ENCODE measurements around the gene ADCY5. TPM values are rescaled to one million over a fixed set of nuclear protein-coding genes. Genes with fewer than 3 reads are reported as not detected.

ADCY5 gene
- polyA plus RNA-seq, 1 donor = 10.6 TPM

- peak; percentile 77 for DNase-seq
These were observed 39.3 kb downstream of the ADCY5 start for GRCh38 chr3:123409443-123410148.

- DNase-seq = no peak
These were observed 42.3 kb downstream of the ADCY5 start for GRCh38 chr3:123406598-123406997.

GRCh38 chr3:123405936-123406510 is 42.9 kb downstream of the ADCY5 start:
- DNase-seq = no peak

- DNase-seq = no peak
These were observed 43.9 kb downstream of the ADCY5 start for GRCh38 chr3:123405021-123405420.

DNA sequence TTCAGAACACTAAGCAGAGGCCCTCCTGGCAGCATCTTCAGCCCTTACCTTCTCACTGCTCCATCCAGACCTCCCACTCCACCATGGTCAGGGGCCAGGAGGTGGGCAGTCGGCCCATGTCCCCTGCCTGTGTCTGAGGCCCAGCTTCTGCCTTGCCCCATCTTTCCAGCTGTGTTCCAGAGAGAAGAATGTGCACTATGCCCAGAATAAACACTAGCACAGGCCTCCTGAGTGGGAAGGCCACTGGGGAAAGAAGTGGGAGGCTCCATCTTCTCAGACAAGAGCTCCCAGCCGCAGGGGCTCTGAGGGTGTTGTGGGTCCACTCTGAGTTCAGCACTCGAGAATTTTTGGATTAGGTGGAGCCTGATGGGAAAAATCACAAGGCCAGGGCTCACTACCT is 44.5 kb downstream of the ADCY5 start:
- no peak for DNase-seq

DNA sequence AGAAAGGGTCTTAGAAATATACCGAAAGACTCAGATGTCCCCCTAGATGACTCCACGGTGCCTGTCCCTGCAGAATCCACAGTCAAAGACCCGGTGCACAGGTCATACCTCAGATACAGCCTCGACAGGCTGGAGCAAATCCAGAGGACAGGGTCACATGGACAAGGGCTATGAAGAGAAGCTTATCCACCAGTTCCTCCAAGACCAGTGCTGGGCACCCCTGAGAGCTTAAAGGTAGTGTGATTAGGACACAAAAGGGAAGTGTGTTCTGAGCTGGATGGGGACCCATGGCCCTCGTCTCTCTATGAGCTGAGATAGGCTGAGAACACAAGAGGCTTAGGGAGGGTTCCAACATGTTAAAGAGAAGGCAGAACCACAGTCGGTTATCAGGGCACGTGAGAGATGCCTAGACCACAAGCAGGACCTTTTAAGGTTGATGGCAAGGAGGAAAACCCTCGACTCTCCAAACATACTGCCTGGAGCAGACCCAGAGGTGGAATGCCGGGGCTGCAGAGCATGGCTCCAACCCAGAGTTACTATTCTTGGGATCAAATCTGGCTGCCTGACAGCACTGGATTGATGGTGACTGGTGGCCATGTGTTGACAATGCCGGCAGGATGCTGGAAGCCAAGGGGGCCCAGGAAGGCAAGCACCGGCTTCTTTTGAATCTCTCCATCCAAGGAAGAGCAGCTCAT is 46.9 kb downstream of the ADCY5 start:
- DNase-seq = no peak

DNA sequence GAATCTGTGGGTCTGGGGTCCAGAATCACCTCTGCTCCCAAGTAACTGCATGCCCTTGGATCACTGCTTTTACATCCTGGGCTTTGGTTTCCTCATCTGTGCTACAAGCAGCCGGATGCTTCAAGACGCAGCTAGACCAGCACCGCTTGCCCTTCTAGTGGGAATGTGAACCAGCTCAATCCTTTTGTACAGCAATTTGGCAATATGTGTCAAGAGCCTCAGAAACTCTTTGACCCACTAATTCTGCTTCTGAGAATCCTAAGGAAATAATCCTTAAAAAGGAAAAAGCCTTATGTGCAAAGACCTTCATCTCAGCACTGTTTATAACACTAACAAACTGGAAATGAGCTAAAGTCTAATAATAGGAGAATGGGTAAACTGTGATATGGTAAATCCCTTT is 48.7 kb downstream of the ADCY5 start:
- no peak for DNase-seq

DNA sequence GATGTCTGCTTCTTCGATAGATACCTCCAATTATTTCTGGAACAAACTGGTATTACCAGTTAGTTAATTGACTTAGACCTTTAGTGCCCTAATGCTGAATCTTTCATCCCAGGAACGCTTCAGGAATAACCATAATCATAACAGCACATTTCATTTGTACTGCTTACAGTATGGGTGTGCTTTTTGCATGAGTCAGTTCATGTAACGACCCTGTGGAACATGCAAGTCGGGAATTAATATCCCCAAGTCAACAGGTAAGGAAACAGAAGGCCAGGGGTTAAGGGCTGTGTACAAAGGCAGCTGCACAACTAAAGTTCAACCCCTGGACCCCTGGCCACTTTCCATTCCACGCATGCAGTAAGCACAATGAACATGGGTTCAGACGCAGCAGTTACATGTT is 49.2 kb downstream of the ADCY5 start:
- DNase-seq = no peak

GRCh38 chr3:123397921-123398785 is 50.7 kb downstream of the ADCY5 start:
- DNase-seq = no peak

- no peak for DNase-seq
These were observed 51.8 kb downstream of the ADCY5 start for GRCh38 chr3:123397050-123397590.

DNA sequence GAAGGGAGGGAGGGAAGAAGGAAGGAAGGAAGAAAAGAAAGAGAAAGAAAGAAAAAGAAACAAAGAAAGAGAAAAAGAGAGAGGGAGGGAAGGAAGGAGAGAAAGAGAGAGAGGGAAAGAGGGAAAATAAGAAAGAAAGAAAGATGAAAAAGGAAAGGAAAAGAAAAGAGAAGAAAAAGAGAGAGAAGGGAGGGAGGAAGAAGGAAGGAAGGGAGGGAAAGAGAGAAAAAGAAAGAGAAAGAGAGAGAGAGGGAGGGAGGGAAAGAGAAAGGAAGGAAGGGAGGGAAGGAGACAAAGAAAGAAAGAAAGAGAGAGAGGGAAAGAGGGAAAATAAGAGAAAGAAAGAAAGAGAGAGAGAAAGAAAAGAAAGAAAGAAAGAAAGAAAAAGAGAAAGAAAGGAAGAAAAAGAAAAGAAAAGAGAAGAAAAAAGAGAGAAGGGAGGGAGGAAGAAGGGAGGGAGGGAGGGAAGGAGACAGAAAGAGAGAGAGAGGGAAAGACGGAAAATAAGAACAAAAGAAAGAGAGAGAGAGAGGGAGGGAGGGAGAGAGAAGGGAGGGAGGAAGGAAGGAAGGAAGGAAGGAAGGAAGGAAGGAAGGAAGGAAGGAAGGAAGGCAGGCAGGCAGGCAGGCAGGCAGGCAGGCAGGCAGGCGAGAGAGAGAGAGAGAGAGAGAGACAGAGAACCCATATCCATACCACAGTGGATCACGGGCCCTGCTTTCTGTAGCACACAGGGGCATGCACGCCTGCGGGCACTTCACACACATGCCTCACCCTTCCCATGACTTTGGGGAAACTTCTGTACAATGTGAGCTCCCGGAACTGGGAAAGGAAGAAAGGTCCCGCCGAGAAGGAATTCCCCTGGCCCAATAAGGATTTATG is 52.5 kb downstream of the ADCY5 start:
- no peak for DNase-seq

GRCh38 chr3:123395235-123395634 is 53.7 kb downstream of the ADCY5 start:
- DNase-seq = no peak

DNA sequence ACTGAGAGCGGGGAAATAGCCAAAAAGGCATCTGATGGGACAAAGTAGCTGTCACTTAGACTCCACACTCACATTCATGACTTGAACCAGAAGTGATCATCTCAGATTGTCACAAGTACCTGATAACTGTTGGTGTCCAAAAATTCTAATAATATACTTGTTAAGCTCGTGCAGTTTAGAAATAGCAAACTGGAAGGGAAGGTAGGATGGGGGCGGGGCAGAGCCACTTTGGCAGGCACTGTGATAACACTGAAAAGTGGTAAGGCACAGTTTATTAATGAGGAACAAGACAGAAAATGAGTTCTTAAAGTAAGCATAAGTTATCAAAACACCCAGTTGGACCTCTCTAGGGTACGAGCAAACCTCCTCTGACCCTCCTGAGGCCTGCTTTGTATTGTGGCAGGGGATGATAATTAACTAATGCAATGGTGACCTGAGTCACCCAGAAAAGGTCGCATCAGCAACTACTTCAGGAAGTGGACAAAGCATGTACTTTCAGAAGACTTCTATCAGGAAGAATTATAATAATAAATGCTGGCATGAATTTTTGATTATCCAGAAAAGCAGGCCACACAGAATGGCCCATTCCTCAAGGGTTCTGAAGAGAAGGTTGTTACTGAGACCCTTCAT is 54.4 kb downstream of the ADCY5 start:
- DNase-seq = no peak

GRCh38 chr3:123392871-123393620 is 55.8 kb downstream of the ADCY5 start:
- no peak for DNase-seq

- no peak for DNase-seq
These were observed 56.5 kb downstream of the ADCY5 start for GRCh38 chr3:123392368-123392767.

GRCh38 chr3:123390865-123391600 is 57.9 kb downstream of the ADCY5 start:
- no peak for DNase-seq

GRCh38 chr3:123389628-123389918 is 59.3 kb downstream of the ADCY5 start:
- no peak for DNase-seq

DNA sequence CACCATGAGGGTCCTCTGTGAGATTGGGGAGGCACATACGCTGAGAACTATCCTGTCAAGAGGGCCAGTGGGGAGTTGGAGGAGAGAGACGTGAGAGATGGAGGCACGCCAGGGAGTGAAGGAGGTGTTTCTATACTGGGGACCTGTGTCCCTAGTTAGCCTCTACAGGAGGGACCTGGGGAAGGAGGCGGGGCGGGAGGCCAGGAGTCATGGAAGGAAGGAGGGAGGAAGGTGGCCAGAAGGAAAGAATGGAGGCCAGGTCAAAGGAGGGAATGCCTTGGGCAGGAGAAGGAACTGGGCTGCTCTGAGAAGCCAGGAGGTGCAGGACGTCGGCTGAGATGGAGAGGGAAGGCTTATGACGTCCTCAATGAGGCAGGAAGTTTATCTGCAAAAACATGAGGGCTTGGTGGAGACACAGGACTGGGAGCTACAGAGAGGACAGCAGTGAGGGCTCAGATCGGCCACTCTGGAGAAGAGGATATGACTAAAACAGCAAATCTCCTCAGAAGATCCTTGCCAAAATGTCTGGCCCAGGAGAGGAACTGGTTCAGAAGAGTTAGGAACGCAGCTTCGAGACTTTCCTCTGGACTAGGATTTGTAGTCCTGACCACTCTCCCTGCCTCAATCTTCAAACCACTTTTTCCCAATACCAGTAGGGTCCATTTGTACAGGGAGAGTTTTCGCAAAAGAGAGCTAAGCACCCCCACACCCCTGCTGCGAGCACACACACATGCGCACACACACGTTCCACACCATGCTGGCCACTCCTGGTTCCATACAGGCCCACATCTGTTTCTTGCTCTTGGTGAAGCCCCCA is 59.9 kb downstream of the ADCY5 start:
- DNase-seq = no peak

DNA sequence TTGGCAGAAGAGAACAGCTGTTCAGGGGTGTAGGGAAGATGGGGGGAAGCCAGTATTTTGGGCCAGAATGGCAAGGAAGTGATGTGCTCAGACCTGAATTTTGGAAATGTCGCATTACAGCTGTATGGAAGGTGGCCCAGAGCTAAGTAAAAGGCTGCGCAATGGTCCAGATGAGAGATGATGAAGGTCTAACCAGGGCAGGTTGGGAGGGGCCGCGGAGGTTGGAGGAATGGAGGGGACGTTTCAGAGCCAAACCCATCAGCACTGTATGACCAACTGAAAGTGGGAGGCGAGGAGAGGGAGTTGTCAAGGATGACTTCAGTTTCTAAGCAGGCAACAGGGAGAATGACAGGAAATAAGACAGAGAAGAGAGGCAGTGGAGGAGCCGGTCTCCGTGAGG is 60.8 kb downstream of the ADCY5 start:
- DNase-seq = no peak

Data from left kidney (tissue), 2 donors.